ENCODE results near the gene PTPRM. TPM values are rescaled to one million over a fixed set of nuclear protein-coding genes. Genes with fewer than 3 reads are reported as not detected.

Gene PTPRM
- total RNA-seq, 1 experiment from 2014 or later, result 42.3 TPM

DNA sequence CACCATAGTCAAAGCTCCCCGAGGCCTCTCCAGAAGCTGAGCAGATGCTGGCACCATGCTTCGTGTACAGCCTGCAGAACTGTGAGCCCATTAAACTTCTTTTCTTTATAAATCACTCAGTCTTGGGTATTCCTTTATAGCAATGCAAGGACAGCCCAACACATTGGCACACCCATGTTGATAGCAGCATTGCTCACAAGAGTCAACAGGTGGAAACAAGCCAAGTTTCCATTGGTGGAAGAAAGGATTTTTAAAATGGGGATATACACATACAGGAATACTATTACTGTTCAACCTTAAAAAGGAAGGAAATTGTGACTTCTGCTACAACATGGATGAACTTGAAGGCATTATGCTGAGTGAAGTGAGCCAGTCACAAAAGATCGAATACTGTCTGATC, 855.3 kb downstream of the PTPRM start:
- Mint-ChIP-seq H3K27ac (ENCODE audit: unreplicated experiment) (no peak overlapping the region), H3K27me3 (ENCODE audit: unreplicated experiment) (no peaks in the 10 kb centered on the region), H3K4me1 (ENCODE audit: low read depth, unreplicated experiment) (peaks cover 8% of the 10 kb centered on the region), H3K36me3 (ENCODE audit: insufficient read depth, unreplicated experiment) (no peaks in the 10 kb centered on the region), H3K4me3 (ENCODE audit: low read depth, unreplicated experiment) (no peak overlapping the region), H3K9me3 (ENCODE audit: low read depth, unreplicated experiment) (no peaks in the 10 kb centered on the region)
- CTCF ChIA-PET, result no interaction called here
- TF ChIP-seq, protein P1, sequence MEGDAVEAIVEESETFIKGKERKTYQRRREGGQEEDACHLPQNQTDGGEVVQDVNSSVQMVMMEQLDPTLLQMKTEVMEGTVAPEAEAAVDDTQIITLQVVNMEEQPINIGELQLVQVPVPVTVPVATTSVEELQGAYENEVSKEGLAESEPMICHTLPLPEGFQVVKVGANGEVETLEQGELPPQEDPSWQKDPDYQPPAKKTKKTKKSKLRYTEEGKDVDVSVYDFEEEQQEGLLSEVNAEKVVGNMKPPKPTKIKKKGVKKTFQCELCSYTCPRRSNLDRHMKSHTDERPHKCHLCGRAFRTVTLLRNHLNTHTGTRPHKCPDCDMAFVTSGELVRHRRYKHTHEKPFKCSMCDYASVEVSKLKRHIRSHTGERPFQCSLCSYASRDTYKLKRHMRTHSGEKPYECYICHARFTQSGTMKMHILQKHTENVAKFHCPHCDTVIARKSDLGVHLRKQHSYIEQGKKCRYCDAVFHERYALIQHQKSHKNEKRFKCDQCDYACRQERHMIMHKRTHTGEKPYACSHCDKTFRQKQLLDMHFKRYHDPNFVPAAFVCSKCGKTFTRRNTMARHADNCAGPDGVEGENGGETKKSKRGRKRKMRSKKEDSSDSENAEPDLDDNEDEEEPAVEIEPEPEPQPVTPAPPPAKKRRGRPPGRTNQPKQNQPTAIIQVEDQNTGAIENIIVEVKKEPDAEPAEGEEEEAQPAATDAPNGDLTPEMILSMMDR (IDR thresholded peaks at IDR 0.05; ENCODE audit: unreplicated experiment), result no peak
- intact Hi-C loops (cut with micrococcal nuclease; ENCODE audit: unreplicated experiment), result no loop called here
- no peak for DNase-seq
- no TSS peak for BruUV-seq (replicated peaks)

DNA sequence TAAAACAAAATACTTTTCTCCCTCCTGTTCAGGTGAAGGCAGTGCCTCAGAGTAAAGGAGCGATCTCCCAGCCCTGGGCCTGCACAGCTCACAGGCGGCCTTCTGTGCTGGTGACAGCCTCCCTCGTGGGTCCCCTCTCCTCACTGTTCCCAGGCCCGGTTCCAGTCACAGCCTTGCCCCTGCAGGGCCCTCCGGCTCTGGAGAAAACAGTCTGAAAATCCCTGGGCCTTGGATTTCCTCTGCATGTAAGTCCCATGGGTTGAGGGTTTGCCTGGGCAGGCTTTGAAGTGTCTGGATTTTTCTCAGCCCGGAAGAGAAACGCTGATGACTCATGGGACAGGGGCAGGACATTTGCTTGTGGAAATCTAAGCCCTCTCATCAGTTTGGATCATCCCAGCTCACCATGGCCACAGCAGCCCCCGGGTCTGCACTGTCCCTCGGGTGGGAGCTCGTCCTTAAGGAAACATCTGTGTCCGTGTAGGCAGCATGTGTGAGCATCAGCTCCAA, 856.0 kb downstream of the PTPRM start:
- DNase-seq, result no peak
- CTCF ChIA-PET, result no interaction called here
- TF ChIP-seq, protein P1 (IDR thresholded peaks at IDR 0.05; ENCODE audit: unreplicated experiment), result no peak
- Mint-ChIP-seq H3K4me3 (ENCODE audit: low read depth, unreplicated experiment) (no peak overlapping the region), H3K27me3 (ENCODE audit: unreplicated experiment) (no peaks in the 10 kb centered on the region), H3K27ac (ENCODE audit: unreplicated experiment) (no peak overlapping the region), H3K36me3 (ENCODE audit: insufficient read depth, unreplicated experiment) (no peaks in the 10 kb centered on the region), H3K4me1 (ENCODE audit: low read depth, unreplicated experiment) (peaks cover 8% of the 10 kb centered on the region), H3K9me3 (ENCODE audit: low read depth, unreplicated experiment) (no peaks in the 10 kb centered on the region)
- no TSS peak for BruUV-seq (replicated peaks)
- intact Hi-C loops (cut with micrococcal nuclease; ENCODE audit: unreplicated experiment), result no loop called here

DNA sequence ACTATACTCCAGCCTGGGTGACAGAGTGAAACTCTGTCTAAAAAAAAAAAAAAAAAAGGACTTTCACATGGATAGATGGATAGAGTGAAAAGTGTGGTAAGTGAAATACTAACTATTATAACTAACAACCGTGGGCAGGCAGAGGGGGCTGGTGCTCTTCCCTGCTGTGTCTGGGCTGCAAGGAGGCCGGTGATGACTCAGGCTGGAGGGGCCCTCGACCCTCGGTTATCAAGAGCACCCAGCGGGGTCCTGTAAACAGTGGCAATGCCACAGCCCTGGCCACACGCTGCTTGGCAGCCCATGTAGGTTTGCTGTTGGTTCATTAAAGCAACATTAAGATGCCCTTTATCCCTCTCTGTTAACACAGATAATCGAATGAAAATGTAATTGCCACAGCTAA, 857.4 kb downstream of the PTPRM start:
- no peak overlapping the region for H3K27ac Mint-ChIP-seq (ENCODE audit: unreplicated experiment)
- CTCF ChIA-PET, result no interaction called here
- H3K36me3 Mint-ChIP-seq (ENCODE audit: insufficient read depth, unreplicated experiment), result no peaks in the 10 kb centered on the region
- no TSS peak for BruUV-seq (replicated peaks)
- peaks cover 8% of the 10 kb centered on the region for H3K4me1 Mint-ChIP-seq (ENCODE audit: low read depth, unreplicated experiment)
- TF ChIP-seq, protein P1 (IDR thresholded peaks at IDR 0.05; ENCODE audit: unreplicated experiment), result no peak
- DNase-seq, result no peak
- no peaks in the 10 kb centered on the region for H3K9me3 Mint-ChIP-seq (ENCODE audit: low read depth, unreplicated experiment)
- no peak overlapping the region for H3K4me3 Mint-ChIP-seq (ENCODE audit: low read depth, unreplicated experiment)
- intact Hi-C loops (cut with micrococcal nuclease; ENCODE audit: unreplicated experiment), result no loop called here
- peaks cover 11% of the 10 kb centered on the region for H3K27me3 Mint-ChIP-seq (ENCODE audit: unreplicated experiment)

DNA sequence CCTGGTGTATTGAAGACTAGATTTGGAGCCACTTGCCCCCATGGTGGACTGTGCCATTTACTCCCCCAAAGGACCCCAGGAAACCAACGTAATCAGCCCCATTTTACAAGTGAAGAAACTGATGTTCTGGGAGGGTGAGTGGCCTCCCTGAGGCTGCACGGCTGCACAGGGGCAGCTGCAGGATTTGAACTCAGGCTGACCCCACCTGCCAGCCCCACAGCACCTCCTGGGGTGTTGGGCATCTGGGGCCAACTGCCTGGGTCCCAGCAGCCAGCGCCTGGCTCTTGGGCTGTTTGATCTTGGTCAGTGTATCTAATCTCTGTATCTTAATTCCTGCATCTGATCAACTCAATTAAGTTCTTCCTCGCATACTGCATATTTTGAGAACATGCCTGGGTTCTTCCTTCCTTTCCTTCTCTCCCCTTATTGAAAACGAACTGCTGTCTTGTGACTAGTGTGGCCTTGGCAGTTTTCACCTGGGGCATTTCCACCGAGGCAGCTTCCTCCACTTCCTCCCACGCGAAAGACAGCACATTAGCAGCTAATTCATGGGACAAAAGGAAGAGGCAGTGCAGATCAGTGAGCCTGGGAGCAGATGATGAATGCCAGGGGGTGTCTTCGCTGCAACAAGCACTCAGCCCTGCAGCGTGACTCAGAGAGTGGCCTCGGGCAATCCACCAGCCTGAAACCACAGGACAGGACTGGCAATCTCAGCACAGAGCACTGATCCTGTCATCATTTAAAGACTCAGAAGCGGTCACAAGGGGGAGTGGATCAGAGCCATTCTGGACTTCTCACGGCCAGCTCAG, 858.0 kb downstream of the PTPRM start:
- BruUV-seq (replicated peaks), result no TSS peak
- H3K27ac Mint-ChIP-seq (ENCODE audit: unreplicated experiment), result no peak overlapping the region
- H3K36me3 Mint-ChIP-seq (ENCODE audit: insufficient read depth, unreplicated experiment), result no peaks in the 10 kb centered on the region
- CTCF ChIA-PET, result no interaction called here
- H3K4me1 Mint-ChIP-seq (ENCODE audit: low read depth, unreplicated experiment), result peaks cover 8% of the 10 kb centered on the region
- peak; percentile 12 for DNase-seq
- H3K9me3 Mint-ChIP-seq (ENCODE audit: low read depth, unreplicated experiment), result no peaks in the 10 kb centered on the region
- TF ChIP-seq, protein P1 (IDR thresholded peaks at IDR 0.05; ENCODE audit: unreplicated experiment), result no peak
- intact Hi-C loops (cut with micrococcal nuclease; ENCODE audit: unreplicated experiment), result no loop called here
- H3K27me3 Mint-ChIP-seq (ENCODE audit: unreplicated experiment), result peaks cover 11% of the 10 kb centered on the region
- no peak overlapping the region for H3K4me3 Mint-ChIP-seq (ENCODE audit: low read depth, unreplicated experiment)

Measured in Calu3 (cell line).